ENCODE results near the gene ITIH5. TPM values are rescaled to one million over a fixed set of nuclear protein-coding genes. Genes with fewer than 3 reads are reported as not detected.

Gene ITIH5
- total RNA-seq, 1 experiment from 2014 or later, result not detected

DNA sequence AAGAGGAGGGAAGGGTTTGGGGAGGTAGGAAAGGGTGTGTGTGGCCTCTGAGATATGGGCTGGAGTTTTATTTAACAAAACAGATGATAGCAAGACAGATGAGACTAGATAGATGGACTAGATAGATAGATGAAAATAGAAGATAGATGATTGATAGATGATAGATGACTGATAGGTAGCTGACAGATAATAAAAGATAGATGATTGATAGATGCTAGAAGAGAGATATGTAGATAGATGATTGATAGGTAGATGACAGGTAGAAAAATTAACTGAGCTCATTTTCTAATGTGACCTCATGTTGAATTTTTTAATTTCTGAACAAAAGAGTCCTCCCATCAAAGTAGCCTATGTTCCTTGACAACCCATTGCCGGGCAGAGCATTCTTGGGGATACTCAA lies 139.3 kb downstream of the ITIH5 start:
- no peaks in the 10 kb centered on the region for H3K36me3 Mint-ChIP-seq (ENCODE audit: insufficient read depth, unreplicated experiment)
- TF ChIP-seq, protein P1, sequence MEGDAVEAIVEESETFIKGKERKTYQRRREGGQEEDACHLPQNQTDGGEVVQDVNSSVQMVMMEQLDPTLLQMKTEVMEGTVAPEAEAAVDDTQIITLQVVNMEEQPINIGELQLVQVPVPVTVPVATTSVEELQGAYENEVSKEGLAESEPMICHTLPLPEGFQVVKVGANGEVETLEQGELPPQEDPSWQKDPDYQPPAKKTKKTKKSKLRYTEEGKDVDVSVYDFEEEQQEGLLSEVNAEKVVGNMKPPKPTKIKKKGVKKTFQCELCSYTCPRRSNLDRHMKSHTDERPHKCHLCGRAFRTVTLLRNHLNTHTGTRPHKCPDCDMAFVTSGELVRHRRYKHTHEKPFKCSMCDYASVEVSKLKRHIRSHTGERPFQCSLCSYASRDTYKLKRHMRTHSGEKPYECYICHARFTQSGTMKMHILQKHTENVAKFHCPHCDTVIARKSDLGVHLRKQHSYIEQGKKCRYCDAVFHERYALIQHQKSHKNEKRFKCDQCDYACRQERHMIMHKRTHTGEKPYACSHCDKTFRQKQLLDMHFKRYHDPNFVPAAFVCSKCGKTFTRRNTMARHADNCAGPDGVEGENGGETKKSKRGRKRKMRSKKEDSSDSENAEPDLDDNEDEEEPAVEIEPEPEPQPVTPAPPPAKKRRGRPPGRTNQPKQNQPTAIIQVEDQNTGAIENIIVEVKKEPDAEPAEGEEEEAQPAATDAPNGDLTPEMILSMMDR (IDR thresholded peaks at IDR 0.05; ENCODE audit: unreplicated experiment), result no peak
- DNase-seq (ENCODE audit: unreplicated experiment), result no peak
- peaks cover 41% of the 10 kb centered on the region for H3K27me3 Mint-ChIP-seq (ENCODE audit: insufficient read depth, unreplicated experiment)
- no peaks in the 10 kb centered on the region for H3K9me3 Mint-ChIP-seq (ENCODE audit: unreplicated experiment)
- no peak overlapping the region for H3K27ac Mint-ChIP-seq (ENCODE audit: low read depth, unreplicated experiment)
- no peak overlapping the region for H3K4me3 Mint-ChIP-seq (ENCODE audit: unreplicated experiment)
- intact Hi-C loops (cut with micrococcal nuclease), result loop anchor here (5.0 kb wide), 3 partner anchors 100 to 1345 kb away; partner anchors contain the start of gene GATA3
- POLR2A ChIA-PET, result interaction anchor here (0.8 kb wide), 1 partner anchor 260 kb away, joined by 3 read pairs; the partner anchor contains the start of genes ATP5F1C and KIN
- CTCF ChIA-PET, result interaction anchor here (0.6 to 2.3 kb wide), 7 partner anchors 10 to 1775 kb away, joined by 3 to 35 read pairs (median 3); no protein-coding TSS in a partner anchor
- peaks cover 11% of the 10 kb centered on the region for H3K4me1 Mint-ChIP-seq (ENCODE audit: insufficient read depth, unreplicated experiment)
- no TSS peak for BruUV-seq (replicated peaks)

- H3K27me3 Mint-ChIP-seq (ENCODE audit: insufficient read depth, unreplicated experiment), result peaks cover 32% of the 10 kb centered on the region
- no TSS peak for BruUV-seq (replicated peaks)
- CTCF ChIA-PET, result interaction anchor here (0.5 to 4.4 kb wide), 51 partner anchors 9 to 1786 kb away, joined by 3 to 136 read pairs (median 4); partner anchors contain the start of gene TAF3
- H3K27ac Mint-ChIP-seq (ENCODE audit: low read depth, unreplicated experiment), result no peak overlapping the region
- POLR2A ChIA-PET, result interaction anchor here (1.0 to 1.9 kb wide), 5 partner anchors 161 to 1777 kb away, joined by 3 to 12 read pairs (median 4); no protein-coding TSS in a partner anchor
- H3K4me1 Mint-ChIP-seq (ENCODE audit: insufficient read depth, unreplicated experiment), result peaks cover 8% of the 10 kb centered on the region
- TF ChIP-seq, protein P1 (IDR thresholded peaks at IDR 0.05; ENCODE audit: unreplicated experiment), result no peak
- H3K9me3 Mint-ChIP-seq (ENCODE audit: unreplicated experiment), result no peaks in the 10 kb centered on the region
- no peak for DNase-seq (ENCODE audit: unreplicated experiment)
- intact Hi-C loops (cut with micrococcal nuclease), result loop anchor here (1.0 to 5.0 kb wide), 4 partner anchors 101 to 1346 kb away; partner anchors contain the start of gene GATA3
- no peak overlapping the region for H3K4me3 Mint-ChIP-seq (ENCODE audit: unreplicated experiment)
- H3K36me3 Mint-ChIP-seq (ENCODE audit: insufficient read depth, unreplicated experiment), result no peaks in the 10 kb centered on the region
Measured at GRCh38 chr10:7526017-7526400, 140.8 kb downstream of the ITIH5 start.

- Mint-ChIP-seq H3K4me1 (ENCODE audit: insufficient read depth, unreplicated experiment) (peaks cover 6% of the 10 kb centered on the region), H3K4me3 (ENCODE audit: unreplicated experiment) (no peak overlapping the region), H3K36me3 (ENCODE audit: insufficient read depth, unreplicated experiment) (no peaks in the 10 kb centered on the region), H3K9me3 (ENCODE audit: unreplicated experiment) (no peaks in the 10 kb centered on the region), H3K27ac (ENCODE audit: low read depth, unreplicated experiment) (no peak overlapping the region), H3K27me3 (ENCODE audit: insufficient read depth, unreplicated experiment) (peaks cover 26% of the 10 kb centered on the region)
- ChIA-PET POLR2A (interaction anchor here (0.6 to 1.9 kb wide), 6 partner anchors 161 to 1777 kb away, joined by 3 to 12 read pairs (median 4); partner anchors contain the start of gene ATP5F1C), CTCF (interaction anchor here (0.5 to 4.4 kb wide), 69 partner anchors 9 to 1787 kb away, joined by 3 to 136 read pairs (median 4); partner anchors contain the start of genes ITIH2 and TAF3)
- intact Hi-C loops (cut with micrococcal nuclease), result loop anchor here (1.0 to 5.0 kb wide), 8 partner anchors 102 to 1777 kb away; partner anchors contain the start of gene GATA3
- BruUV-seq (replicated peaks), result no TSS peak
- TF ChIP-seq, protein P1 (IDR thresholded peaks at IDR 0.05; ENCODE audit: unreplicated experiment), result peak; percentile 71
- DNase-seq (ENCODE audit: unreplicated experiment), result peak; percentile 78
Measured at GRCh38 chr10:7525314-7526016, 141.3 kb downstream of the ITIH5 start.

- CTCF ChIA-PET, result interaction anchor here (0.6 to 4.4 kb wide), 12 partner anchors 11 to 1793 kb away, joined by 3 to 136 read pairs (median 4); no protein-coding TSS in a partner anchor
- Mint-ChIP-seq H3K4me1 (ENCODE audit: insufficient read depth, unreplicated experiment) (peaks cover 6% of the 10 kb centered on the region), H3K27me3 (ENCODE audit: insufficient read depth, unreplicated experiment) (peaks cover 19% of the 10 kb centered on the region), H3K9me3 (ENCODE audit: unreplicated experiment) (no peaks in the 10 kb centered on the region), H3K4me3 (ENCODE audit: unreplicated experiment) (no peak overlapping the region), H3K36me3 (ENCODE audit: insufficient read depth, unreplicated experiment) (no peaks in the 10 kb centered on the region), H3K27ac (ENCODE audit: low read depth, unreplicated experiment) (no peak overlapping the region)
- DNase-seq (ENCODE audit: unreplicated experiment), result peak; percentile 8
- POLR2A ChIA-PET, result interaction anchor here (0.7 to 1.0 kb wide), 3 partner anchors 164 to 265 kb away, joined by 3 read pairs; partner anchors contain the start of genes ATP5F1C and KIN
- intact Hi-C loops (cut with micrococcal nuclease), result loop anchor here (2.0 kb wide), 1 partner anchor 233 kb away; no protein-coding TSS in a partner anchor
- no TSS peak for BruUV-seq (replicated peaks)
- TF ChIP-seq, protein P1 (IDR thresholded peaks at IDR 0.05; ENCODE audit: unreplicated experiment), result no peak
Measured at GRCh38 chr10:7523656-7524055, 143.1 kb downstream of the ITIH5 start.
